Activated CD4-positive, alpha-beta memory T cell treated with anti-CD3 and anti-CD28 coated beads for 36 hours (primary cell): ENCODE measurements around the gene RASL10B. TPM values are rescaled to one million over a fixed set of nuclear protein-coding genes. Genes with fewer than 3 reads are reported as not detected.

Source experiments
- CTCF ChIA-PET: fragments of 350-600 bp; sonication (Branson Sonifier 250); formaldehyde crosslinking; loops from one replicate; lab custom pipeline; 2021; ENCODE audit warnings: antibody characterized with exemption, inconsistent platforms; lab: Charles Lee
- POLR2A ChIA-PET: fragments of 350-600 bp; sonication (Branson Sonifier 250); formaldehyde crosslinking; loops from one replicate; lab custom pipeline; 2021; ENCODE audit warnings: antibody characterized with exemption; lab: Charles Lee
- DNase-seq: peaks from one replicate; pipeline ENCODE4 v3.0.0-alpha.2; 2020
- H3K27ac Mint-ChIP-seq: one replicate; pipeline ENCODE4 v1.8.0; 2021; ENCODE audit warnings: mixed read lengths
- H3K27me3 Mint-ChIP-seq: one replicate; pipeline ENCODE4 v1.8.0; 2021; ENCODE audit warnings: mixed read lengths
- H3K36me3 Mint-ChIP-seq: one replicate; pipeline ENCODE4 v1.8.0; 2021; ENCODE audit warnings: mixed read lengths
- H3K4me1 Mint-ChIP-seq: one replicate; pipeline ENCODE4 v1.8.0; 2021; ENCODE audit warnings: low read depth, mixed read lengths
- H3K4me3 Mint-ChIP-seq: one replicate; pipeline ENCODE4 v1.8.0; 2021; ENCODE audit warnings: mild to moderate bottlenecking, mixed read lengths
- H3K9me3 Mint-ChIP-seq: one replicate; pipeline ENCODE4 v1.8.0; 2021; ENCODE audit warnings: mixed read lengths
- intact Hi-C: fragments of 100-400 bp; cut with micrococcal nuclease; formaldehyde crosslinking; loops from one replicate; pipeline ENCODE4 v1.15.1; 2023
- total RNA-seq, 2 experiments: library from RNA; stranded (reverse); gene quantifications; one replicate each; pipeline ENCODE4 v1.2.3, GENCODE V29; 2021

The RASL10B gene
- total RNA-seq, 2 experiments from 2014 or later: 0.26 to 0.73 TPM

DNA sequence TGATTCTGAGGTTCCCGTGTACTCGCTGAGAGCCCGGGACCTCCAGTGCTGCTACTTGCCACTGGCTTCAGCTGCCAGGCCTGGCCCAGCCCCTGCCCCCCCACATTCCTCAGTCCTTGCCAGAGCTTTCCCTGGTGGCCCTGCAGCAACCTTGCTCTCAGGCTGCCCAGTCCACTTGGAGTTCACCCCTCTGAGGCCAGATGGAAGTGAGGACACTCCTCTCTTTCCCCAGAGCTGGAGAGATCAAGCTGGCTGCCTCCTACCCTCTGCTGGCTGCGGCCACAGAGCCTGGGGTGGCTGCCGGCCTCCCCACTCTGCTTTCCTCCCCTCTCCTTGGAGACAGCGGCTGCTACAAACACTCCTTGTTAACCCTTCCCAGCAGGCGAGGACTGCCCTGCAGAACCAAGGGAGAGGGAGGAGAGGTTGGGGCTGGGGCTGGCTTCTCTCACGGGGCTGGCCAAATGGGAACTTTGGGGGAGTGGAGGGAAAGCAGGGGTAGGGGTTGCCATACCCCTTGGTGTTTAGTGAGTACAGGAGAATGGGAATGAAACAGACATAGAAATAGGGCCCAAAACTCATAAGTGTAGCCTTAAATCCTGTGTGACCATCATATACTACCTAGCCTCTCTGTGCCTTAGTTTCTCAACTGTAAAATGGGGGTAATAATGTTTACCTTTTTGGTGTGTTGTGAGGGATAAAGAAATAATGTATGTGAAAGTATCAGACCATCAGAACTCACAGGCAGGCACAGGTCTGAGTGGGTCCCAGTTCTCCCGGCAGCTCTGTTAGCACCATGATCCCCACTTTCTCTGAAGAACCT is 21.7 kb downstream of the RASL10B start, which contains the start of gene GAS2L2:
Gene GAS2L2 (minus strand): TSS at position 295 of the 820 bp plus-strand sequence. CDS start 389 bp downstream, outside the sequence.
- Mint-ChIP-seq H3K36me3 (no peaks in the 10 kb centered on the region), H3K4me1 (peaks cover 5% of the 10 kb centered on the region), H3K9me3 (no peaks in the 10 kb centered on the region), H3K4me3 (no peak within 1 kb of the TSS), H3K27ac (no peak within 1 kb of the TSS), H3K27me3 (peaks cover 36% of the 10 kb centered on the region)
- ChIA-PET POLR2A (no interaction called here), CTCF (no interaction called here)
- intact Hi-C loops: loop anchor here (1.0 kb wide), 1 partner anchor 8 kb away; no protein-coding TSS in a partner anchor
- no peak for DNase-seq

DNA sequence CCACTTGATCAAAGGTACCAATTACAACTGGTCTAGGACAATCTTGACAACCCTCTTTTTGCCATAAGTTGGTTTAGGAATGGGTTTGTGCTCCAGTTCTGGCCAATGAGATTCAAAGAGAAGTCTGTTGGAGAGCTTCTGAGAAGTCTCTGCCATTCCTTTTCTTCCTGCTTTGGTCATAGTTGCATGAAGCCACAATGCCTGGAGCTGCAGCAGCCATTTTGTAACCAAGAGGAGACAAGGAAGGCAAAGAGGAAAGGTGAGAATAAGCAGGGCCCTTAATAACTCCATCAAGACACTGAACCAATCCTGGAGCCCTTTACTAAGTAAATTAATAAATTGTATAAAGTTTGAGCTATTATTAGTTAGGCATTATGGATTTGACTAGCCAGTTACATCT is 25.8 kb downstream of the RASL10B start:
- H3K27ac Mint-ChIP-seq: no peak overlapping the region
- no peak overlapping the region for H3K4me3 Mint-ChIP-seq
- no peak for DNase-seq
- ChIA-PET POLR2A (no interaction called here), CTCF (interaction anchor here (0.6 to 2.2 kb wide), 2 partner anchors 10 to 12 kb away, joined by 3 to 8 read pairs; no protein-coding TSS in a partner anchor)
- no peaks in the 10 kb centered on the region for H3K9me3 Mint-ChIP-seq
- H3K36me3 Mint-ChIP-seq: no peaks in the 10 kb centered on the region
- intact Hi-C loops: no loop called here
- peaks cover 9% of the 10 kb centered on the region for H3K27me3 Mint-ChIP-seq
- no peaks in the 10 kb centered on the region for H3K4me1 Mint-ChIP-seq

DNA sequence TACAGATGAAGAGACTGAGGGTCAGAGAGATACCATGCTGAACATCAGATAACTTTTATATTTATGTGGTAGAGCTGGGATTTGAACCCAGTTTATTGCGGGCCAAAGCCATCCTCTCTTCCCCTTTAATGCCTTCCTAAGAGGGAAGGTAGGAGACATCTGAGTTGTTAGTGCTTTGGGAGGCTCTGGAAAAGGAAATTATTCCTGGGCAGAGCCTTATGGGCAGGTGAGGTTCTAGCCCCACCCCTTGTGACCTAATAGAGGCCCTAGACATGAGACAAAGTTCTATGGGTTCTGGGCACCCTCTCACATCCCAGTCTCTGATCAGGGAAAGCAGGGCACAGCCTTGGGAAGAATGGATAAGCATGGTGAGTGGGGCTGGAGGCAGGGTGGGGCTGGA is 29.1 kb downstream of the RASL10B start, which contains the start of gene C17orf50:
Gene C17orf50 (plus strand): TSS at position 301 of the 400 bp plus-strand sequence. CDS start 55 bp downstream, at position 356.
- ChIA-PET CTCF (interaction anchor here (0.7 to 9.2 kb wide), 3 partner anchors 11 to 48 kb away, joined by 3 to 336 read pairs (median 4); partner anchors contain the start of gene TAF15), POLR2A (no interaction called here)
- Mint-ChIP-seq H3K27ac (no peak within 1 kb of the TSS), H3K4me3 (no peak within 1 kb of the TSS), H3K27me3 (no peaks in the 10 kb centered on the region), H3K36me3 (no peaks in the 10 kb centered on the region), H3K4me1 (peaks cover 9% of the 10 kb centered on the region), H3K9me3 (no peaks in the 10 kb centered on the region)
- intact Hi-C loops: no loop called here
- no peak for DNase-seq

DNA sequence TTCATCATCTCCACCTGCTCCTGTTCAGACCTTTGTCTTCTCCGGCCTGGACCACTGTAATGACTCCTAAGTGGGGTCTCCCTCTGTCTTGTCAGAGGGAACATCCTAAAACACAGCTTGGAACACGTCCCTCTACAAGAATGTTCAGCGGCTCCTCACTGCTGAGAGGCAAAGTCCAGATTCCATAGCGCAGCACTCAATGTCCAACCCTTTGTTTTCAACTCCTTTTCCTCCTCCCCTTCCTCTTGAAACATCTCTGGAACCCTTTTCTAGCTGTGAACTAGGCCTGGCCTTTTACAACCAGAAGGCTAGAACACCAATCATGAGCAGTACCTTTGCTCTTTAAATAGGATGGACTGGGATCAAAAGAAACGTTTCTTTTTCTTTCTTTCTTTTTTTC is 30.2 kb downstream of the RASL10B start:
- no peak for DNase-seq
- POLR2A ChIA-PET: interaction anchor here (1.1 kb wide), 1 partner anchor 47 kb away, joined by 3 read pairs; the partner anchor contains the start of gene TAF15
- Mint-ChIP-seq H3K4me3 (no peak overlapping the region), H3K27ac (no peak overlapping the region), H3K36me3 (no peaks in the 10 kb centered on the region), H3K27me3 (no peaks in the 10 kb centered on the region), H3K9me3 (no peaks in the 10 kb centered on the region), H3K4me1 (peaks cover 9% of the 10 kb centered on the region)
- intact Hi-C loops: loop anchor here (1.0 kb wide), 1 partner anchor 8 kb away; the partner anchor contains the start of gene GAS2L2
- CTCF ChIA-PET: interaction anchor here (0.8 to 9.2 kb wide), 2 partner anchors 14 to 47 kb away, joined by 3 to 336 read pairs; partner anchors contain the start of gene TAF15

DNA sequence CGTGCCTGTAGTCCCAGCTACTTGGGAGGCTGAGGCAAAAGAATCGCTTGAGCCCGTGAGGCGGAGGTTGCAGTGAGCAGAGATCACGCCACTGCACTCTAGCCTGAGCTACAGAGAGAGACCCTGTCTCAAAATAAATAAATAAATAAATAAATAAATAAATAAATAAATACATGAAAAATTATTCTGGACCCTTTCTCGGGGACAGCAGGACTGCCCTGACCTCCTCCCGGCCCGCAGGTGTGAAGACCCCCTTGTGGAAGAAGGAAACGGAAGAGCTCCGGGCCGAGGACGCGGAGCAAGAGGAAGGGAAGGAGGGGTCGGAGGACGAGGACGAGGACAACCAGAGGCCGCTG is 32.3 kb downstream of the RASL10B start:
- POLR2A ChIA-PET: interaction anchor here (0.6 to 2.2 kb wide), 2 partner anchors 45 to 701 kb away, joined by 4 to 30 read pairs; partner anchors contain the start of gene TAF15
- intact Hi-C loops: loop anchor here (1.0 kb wide), 2 partner anchors 41 to 46 kb away; partner anchors contain the start of gene TAF15
- peaks cover 9% of the 10 kb centered on the region for H3K4me1 Mint-ChIP-seq
- no peaks in the 10 kb centered on the region for H3K9me3 Mint-ChIP-seq
- H3K36me3 Mint-ChIP-seq: no peaks in the 10 kb centered on the region
- no peak for DNase-seq
- H3K27me3 Mint-ChIP-seq: no peaks in the 10 kb centered on the region
- peak overlapping the region; percentile 43 for H3K4me3 Mint-ChIP-seq
- CTCF ChIA-PET: interaction anchor here (0.6 to 9.2 kb wide), 50 partner anchors 9 to 735 kb away, joined by 3 to 336 read pairs (median 5); partner anchors contain the start of genes MMP28, NLE1, PEX12 and RASL10B
- H3K27ac Mint-ChIP-seq: no peak overlapping the region

DNA sequence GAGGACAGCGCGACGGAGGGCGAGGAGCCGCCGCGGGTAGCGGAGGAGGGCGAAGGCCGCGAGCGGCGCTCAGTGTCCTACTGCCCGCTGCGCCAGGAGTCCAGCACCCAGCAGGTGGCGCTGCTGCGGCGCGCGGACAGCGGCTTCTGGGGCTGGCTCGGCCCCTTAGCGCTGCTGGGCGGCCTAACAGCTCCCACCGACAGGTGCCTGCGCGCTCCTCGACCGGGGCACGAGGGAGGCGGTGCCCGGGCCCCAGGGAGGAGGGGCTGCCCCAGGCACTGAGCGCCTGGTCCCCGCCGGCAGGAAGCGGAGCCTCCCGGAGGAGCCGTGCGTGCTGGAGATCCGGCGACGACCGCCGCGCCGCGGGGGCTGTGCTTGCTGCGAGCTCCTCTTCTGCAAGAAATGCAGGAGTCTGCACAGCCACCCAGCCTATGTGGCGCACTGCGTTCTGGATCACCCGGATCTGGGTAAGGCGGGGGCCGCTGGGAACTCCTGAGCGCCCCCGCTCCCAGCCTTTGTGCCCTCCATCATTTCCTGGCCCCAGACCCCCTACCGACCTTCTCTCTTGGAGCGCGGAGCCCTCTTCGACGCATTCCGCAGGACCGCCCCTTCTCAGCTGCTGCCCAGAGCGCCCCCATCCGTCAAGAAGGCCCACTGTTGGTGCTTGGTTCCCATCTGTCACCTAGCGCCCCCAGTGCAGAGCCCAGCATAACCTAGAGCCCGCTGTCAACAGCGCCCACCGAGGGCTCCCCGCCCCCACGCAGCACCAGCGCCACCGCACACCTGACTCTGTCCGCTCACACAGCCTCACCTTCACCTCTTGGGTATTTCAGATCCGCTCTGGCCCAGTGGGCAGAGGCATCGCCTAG is 32.9 kb downstream of the RASL10B start:
- DNase-seq: peak; percentile 91
- no peaks in the 10 kb centered on the region for H3K9me3 Mint-ChIP-seq
- no peaks in the 10 kb centered on the region for H3K36me3 Mint-ChIP-seq
- peak overlapping the region; percentile 46 for H3K27ac Mint-ChIP-seq
- peak overlapping the region; percentile 81 for H3K4me3 Mint-ChIP-seq
- no peaks in the 10 kb centered on the region for H3K27me3 Mint-ChIP-seq
- POLR2A ChIA-PET: interaction anchor here (0.6 to 2.2 kb wide), 5 partner anchors 31 to 108 kb away, joined by 3 to 30 read pairs (median 3); partner anchors contain the start of genes MMP28 and TAF15
- CTCF ChIA-PET: interaction anchor here (0.6 to 9.2 kb wide), 55 partner anchors 9 to 718 kb away, joined by 3 to 336 read pairs (median 4); partner anchors contain the start of genes MMP28, NLE1, PEX12 and RASL10B
- H3K4me1 Mint-ChIP-seq: peaks cover 9% of the 10 kb centered on the region
- intact Hi-C loops: loop anchor here (1.0 kb wide), 2 partner anchors 40 to 45 kb away; partner anchors contain the start of gene TAF15

DNA sequence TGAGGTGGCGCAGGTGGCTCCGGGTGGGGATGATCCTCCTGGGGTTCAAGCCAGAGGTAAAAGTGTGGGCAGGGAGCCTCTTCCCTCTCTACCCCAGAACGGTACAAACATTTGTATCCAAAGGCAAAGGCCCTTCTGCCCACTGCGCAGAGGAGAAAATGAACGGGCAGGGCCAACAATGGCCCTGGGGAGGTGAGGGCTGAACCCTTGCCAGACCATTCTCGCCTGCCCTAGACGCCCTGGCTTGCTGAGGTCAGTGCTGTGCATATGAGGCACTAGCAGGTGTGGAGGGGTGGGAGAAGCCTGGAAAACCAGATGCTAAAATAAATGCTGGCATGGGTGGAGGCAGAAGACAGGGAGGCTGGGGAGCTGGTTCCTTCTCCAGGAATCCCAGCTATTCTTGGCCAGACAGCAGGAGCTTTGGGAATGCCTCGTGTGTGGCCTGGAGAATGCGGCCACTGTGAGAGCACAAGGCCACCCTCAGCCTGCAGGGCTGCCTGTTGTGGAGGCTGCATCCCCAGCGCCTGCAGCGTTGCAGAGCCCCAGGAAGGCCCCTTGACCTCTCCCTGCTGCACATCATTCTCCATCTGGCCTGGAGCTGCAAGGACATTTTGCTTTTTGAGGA is 33.8 kb downstream of the RASL10B start:
- Mint-ChIP-seq H3K36me3 (no peaks in the 10 kb centered on the region), H3K27me3 (no peaks in the 10 kb centered on the region), H3K4me1 (peaks cover 9% of the 10 kb centered on the region), H3K27ac (no peak overlapping the region), H3K9me3 (no peaks in the 10 kb centered on the region), H3K4me3 (peak overlapping the region; percentile 81)
- DNase-seq: no peak
- ChIA-PET CTCF (interaction anchor here (0.9 to 9.2 kb wide), 18 partner anchors 9 to 717 kb away, joined by 3 to 336 read pairs (median 13); partner anchors contain the start of genes MMP28, PEX12, RASL10B and TAF15), POLR2A (interaction anchor here (1.0 to 2.2 kb wide), 3 partner anchors 30 to 44 kb away, joined by 3 to 30 read pairs (median 7); partner anchors contain the start of genes MMP28 and TAF15)
- intact Hi-C loops: no loop called here

DNA sequence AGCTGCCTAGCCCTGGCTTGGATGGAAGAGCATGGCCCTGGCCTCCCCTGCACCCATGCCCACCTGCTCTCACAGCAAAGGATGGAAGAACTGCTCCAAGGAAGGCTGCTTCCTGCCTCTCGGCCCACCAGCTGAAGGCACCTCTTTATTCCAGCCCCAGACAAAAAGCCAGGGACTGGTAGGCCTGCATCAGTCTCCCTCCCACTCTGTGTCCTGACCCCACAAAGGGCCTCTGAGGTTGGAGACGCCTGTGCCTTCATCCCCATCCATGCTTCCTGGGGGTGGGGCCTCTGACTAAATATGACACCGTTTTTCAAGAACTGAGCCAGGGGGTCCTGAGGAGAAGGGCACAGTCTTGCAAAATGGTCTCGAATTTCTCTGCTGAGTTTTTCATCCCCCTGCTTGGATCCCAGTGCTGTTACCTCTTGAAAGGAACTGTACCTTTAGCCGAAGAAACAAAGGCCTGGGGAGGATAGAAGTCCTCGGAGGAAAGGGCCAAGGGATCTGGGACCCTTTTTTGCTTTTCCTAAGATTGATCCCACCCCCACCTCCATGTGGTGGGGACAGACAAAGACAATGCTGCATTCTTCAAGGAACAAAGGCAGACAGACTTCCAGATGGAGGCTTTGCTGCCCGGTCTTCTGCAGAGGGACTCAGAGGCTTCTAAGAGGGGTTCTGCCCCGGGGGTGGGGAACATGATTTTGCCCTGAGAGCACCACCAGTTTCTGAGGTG is 34.5 kb downstream of the RASL10B start:
- no peaks in the 10 kb centered on the region for H3K9me3 Mint-ChIP-seq

DNA sequence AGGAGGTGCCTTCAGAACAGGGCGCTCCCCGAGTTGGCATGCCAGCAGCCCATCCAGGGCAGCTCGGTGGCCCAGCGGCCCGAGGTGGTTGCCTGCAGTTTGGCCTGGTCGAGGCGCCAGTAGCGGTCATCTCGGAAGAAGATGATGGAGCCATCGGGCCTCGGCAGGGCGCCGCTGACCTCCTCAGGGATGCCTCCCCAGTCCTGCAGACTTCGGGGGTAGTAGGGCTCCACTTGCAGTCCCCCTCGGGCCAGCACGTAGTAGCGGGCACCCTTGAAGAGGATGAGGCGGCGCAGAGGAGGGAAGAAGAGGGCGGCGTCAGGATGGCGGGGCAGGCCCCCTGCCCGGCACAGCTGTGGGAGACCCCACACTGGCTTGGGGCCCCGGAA is 35.0 kb downstream of the RASL10B start:
- intact Hi-C loops: no loop called here
- CTCF ChIA-PET: interaction anchor here (0.7 to 9.2 kb wide), 7 partner anchors 17 to 153 kb away, joined by 3 to 336 read pairs (median 4); partner anchors contain the start of genes MMP28 and TAF15
- H3K9me3 Mint-ChIP-seq: no peaks in the 10 kb centered on the region
- H3K27ac Mint-ChIP-seq: no peak overlapping the region
- H3K36me3 Mint-ChIP-seq: no peaks in the 10 kb centered on the region
- peaks cover 9% of the 10 kb centered on the region for H3K4me1 Mint-ChIP-seq
- no peak overlapping the region for H3K4me3 Mint-ChIP-seq
- no peaks in the 10 kb centered on the region for H3K27me3 Mint-ChIP-seq
- no peak for DNase-seq
- POLR2A ChIA-PET: no interaction called here

More for the DNA sequence above, 34.5 kb downstream of the RASL10B start:
- Mint-ChIP-seq H3K4me1 (peaks cover 9% of the 10 kb centered on the region), H3K27ac (no peak overlapping the region), H3K27me3 (no peaks in the 10 kb centered on the region), H3K36me3 (no peaks in the 10 kb centered on the region), H3K4me3 (no peak overlapping the region)
- ChIA-PET POLR2A (no interaction called here), CTCF (interaction anchor here (1.2 to 9.2 kb wide), 5 partner anchors 17 to 43 kb away, joined by 3 to 336 read pairs (median 42); partner anchors contain the start of genes MMP28, RASL10B and TAF15)
- intact Hi-C loops: no loop called here
- no peak for DNase-seq

DNA sequence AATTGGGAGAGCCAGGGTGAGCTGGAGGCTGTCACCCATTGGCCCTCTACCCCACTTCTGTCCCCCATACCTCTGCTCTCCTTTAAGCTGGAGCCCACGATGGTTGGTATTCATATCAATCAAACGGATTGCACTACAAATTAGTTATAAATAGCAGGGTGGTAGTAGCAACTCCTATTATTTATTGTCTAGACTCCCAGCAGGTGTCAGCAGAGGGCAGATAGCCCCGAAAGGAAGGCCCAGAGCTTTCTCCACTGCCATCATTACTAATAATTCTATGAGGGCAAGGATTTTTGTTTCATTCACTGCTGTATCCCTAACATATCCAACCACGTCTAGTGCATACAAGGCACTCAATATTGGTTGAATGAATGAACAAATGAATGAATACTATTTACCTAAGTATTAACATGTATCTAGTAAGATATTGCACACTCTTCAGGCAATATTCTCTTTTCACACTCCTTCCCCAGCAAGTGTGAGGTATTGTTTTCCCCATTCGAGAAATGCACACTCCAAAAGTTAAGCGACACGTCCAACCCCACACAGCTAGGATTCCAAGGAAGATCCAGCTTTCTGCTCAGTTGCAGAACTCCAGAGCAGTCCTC is 35.6 kb downstream of the RASL10B start:
- CTCF ChIA-PET: interaction anchor here (0.7 to 9.2 kb wide), 6 partner anchors 28 to 154 kb away, joined by 3 to 336 read pairs (median 4); partner anchors contain the start of genes MMP28 and TAF15
- POLR2A ChIA-PET: no interaction called here
- intact Hi-C loops: no loop called here
- H3K4me1 Mint-ChIP-seq: peaks cover 9% of the 10 kb centered on the region
- no peak overlapping the region for H3K27ac Mint-ChIP-seq
- H3K9me3 Mint-ChIP-seq: no peaks in the 10 kb centered on the region
- no peaks in the 10 kb centered on the region for H3K27me3 Mint-ChIP-seq
- no peak overlapping the region for H3K4me3 Mint-ChIP-seq
- DNase-seq: peak; percentile 26
- H3K36me3 Mint-ChIP-seq: no peaks in the 10 kb centered on the region
